GM06990 (cell line): ENCODE data around the gene TTC17.
"Not testable (repeated sequence)": the region's sequence is repeated elsewhere in the genome, so short reads cannot be mapped to it uniquely, and the experiment has no call there.

Source experiments
- DNase-seq: peaks from one replicate; pipeline ENCODE4 v3.0.0-alpha.2; 2011; ENCODE audit not compliant: insufficient read length; ENCODE audit errors: extremely low read depth
- H3K27me3 ChIP-seq: replicated peaks from 2 replicates; pipeline ENCODE4 v1.6.0; 2011; ENCODE audit warnings: low read length; ENCODE audit not compliant: control insufficient read depth, insufficient read depth
- H3K36me3 ChIP-seq: 2 replicates; pipeline ENCODE4 v1.5.1; 2011; ENCODE audit warnings: low read length; ENCODE audit not compliant: control insufficient read depth, insufficient read depth
- H3K4me3 ChIP-seq: replicated peaks from 2 replicates; pipeline ENCODE4 v1.5.1; 2011; ENCODE audit warnings: low read depth, mild to moderate bottlenecking, control low read depth, low read length
- TF ChIP-seq, protein P1 (sequence below): IDR thresholded peaks from 2 replicates; pipeline ENCODE4 v1.5.1; 2011; ENCODE audit warnings: low read length, control low read depth, mild to moderate bottlenecking, inconsistent platforms; ENCODE audit not compliant: insufficient read depth, poor library complexity, severe bottlenecking

TTC17 gene

DNA sequence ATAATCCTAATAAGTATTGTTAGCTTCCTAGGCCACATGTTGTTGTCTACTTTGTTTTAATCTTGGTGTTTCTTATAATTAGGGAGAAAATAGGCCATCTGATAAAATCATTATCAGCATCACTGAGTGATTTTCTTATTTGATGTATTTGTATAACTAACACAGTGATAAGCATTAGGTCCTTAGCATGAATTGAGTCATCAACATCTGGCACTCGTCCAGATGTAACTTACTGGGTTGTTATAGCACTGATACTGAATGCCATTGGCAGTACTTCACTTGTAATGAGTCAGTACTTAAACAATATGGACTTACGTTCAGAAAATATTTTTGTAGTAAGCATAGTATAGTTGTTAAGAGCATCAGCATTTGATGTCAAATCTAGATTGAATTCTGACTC is 30.7 kb upstream of the TTC17 start:
- DNase-seq: no peak
- TF ChIP-seq, protein P1, sequence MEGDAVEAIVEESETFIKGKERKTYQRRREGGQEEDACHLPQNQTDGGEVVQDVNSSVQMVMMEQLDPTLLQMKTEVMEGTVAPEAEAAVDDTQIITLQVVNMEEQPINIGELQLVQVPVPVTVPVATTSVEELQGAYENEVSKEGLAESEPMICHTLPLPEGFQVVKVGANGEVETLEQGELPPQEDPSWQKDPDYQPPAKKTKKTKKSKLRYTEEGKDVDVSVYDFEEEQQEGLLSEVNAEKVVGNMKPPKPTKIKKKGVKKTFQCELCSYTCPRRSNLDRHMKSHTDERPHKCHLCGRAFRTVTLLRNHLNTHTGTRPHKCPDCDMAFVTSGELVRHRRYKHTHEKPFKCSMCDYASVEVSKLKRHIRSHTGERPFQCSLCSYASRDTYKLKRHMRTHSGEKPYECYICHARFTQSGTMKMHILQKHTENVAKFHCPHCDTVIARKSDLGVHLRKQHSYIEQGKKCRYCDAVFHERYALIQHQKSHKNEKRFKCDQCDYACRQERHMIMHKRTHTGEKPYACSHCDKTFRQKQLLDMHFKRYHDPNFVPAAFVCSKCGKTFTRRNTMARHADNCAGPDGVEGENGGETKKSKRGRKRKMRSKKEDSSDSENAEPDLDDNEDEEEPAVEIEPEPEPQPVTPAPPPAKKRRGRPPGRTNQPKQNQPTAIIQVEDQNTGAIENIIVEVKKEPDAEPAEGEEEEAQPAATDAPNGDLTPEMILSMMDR: no peak
- H3K27me3 ChIP-seq: no peaks in the 10 kb centered on the region
- H3K36me3 ChIP-seq: peaks cover 19% of the 10 kb centered on the region
- H3K4me3 ChIP-seq: no peak overlapping the region

DNA sequence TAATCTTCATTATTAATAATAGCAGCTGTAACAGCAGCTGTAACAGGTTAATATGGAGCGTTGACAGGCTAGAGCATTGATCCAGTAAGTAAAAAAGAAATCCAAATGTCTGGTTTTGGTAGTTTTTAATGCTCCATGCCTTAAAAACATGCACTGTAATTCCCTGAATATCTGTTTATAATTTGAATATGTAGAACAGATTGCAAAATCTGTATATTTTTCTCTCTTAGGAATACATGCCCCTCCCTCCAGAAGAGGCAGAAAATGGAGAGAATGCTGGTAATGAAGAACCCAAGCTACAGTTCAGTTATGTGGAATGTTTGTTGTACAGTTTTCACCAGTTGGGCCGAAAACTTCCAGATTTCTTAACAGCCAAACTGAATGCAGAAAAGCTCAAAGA is 30.2 kb upstream of the TTC17 start:
- no peak overlapping the region for H3K4me3 ChIP-seq
- no peaks in the 10 kb centered on the region for H3K27me3 ChIP-seq
- H3K36me3 ChIP-seq: peaks cover 17% of the 10 kb centered on the region
- TF ChIP-seq, protein P1: no peak
- no peak for DNase-seq

DNA sequence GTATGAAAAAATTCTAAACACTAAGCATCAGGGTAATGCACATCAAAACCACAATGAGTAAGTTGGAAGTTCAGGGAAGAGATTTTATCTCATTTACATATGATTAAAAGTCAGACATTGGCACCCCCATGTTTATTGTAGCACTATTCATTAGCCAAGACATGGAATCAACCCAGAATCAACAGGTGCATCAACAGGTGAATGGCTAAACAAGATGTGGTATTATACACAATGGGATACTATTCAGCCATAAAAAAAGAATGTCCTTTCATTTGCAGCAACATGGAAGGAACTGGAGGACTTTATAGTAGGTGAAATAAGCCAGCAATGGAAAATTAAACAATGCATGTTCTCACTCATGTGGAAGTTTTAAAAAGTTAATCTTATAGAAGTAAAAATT is 17.6 kb upstream of the TTC17 start:
- DNase-seq: no peak
- H3K27me3 ChIP-seq: no peaks in the 10 kb centered on the region
- H3K4me3 ChIP-seq: no peak overlapping the region
- TF ChIP-seq, protein P1: no peak
- H3K36me3 ChIP-seq: peaks cover 4% of the 10 kb centered on the region

DNA sequence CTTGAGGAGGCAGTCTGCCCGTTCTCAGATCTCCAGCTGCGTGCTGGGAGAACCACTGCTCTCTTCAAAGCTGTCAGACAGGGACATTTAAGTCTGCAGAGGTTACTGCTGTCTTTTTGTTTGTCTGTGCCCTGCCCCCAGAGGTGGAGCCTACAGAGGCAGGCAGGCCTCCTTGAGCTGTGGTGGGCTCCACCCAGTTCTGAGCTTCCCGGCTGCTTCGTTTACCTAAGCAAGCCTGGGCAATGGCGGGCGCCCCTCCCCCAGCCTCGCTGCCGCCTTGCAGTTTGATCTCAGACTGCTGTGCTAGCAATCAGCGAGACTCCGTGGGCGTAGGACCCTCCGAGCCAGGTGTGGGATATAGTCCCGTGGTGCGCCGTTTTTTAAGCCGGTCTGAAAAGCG is 7.3 kb upstream of the TTC17 start:
- H3K4me3 ChIP-seq, H3K36me3 ChIP-seq, DNase-seq, H3K27me3 ChIP-seq: not testable (repeated sequence)

DNA sequence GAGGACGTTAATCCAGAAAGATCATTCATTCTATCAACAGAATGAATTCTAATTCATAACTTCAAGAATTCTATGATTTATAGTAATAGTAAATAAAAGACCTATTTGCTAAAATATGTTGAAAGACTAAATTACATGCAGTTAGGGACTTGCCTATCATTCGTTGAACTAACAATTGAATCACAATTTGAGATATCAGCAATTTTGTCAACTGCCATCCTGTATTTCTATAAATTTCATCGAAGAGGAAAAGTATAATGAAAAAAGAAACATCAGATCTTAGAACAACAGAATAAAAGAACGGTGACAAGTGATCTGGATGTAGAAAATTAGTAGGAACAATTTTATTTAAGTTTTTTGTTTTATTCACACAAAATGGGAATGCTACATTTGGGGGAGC is 4.4 kb upstream of the TTC17 start:
- Histone ChIP-seq H3K4me3 (no peak overlapping the region), H3K27me3 (no peaks in the 10 kb centered on the region)
- TF ChIP-seq, protein P1: no peak

DNA sequence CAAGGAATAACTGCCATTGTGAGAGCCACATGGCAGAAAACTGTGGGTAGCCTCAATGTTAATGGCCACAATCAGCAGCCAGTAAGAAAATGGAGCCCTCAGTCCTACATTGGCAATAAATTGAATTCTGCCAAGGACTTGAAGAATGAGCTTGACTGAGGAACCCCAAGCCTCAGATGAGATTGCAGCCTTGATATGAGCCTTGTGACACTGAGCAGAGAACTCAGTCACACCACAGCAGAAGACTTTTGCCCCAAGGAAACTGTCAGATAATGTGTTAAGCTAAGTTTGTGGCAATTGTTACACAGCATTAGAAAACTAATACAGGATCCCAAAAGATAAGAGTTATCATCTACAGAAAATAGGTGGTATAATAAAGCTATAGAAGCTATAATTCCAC is 2.4 kb upstream of the TTC17 start:
- no peaks in the 10 kb centered on the region; the same call in 1 of the 2 replicates for H3K36me3 ChIP-seq
- TF ChIP-seq, protein P1: no peak

More for the DNA sequence above, 4.4 kb upstream of the TTC17 start:
- no peaks in the 10 kb centered on the region for H3K36me3 ChIP-seq
- no peak for DNase-seq

More for the DNA sequence above, 2.4 kb upstream of the TTC17 start:
- H3K27me3 ChIP-seq: no peaks in the 10 kb centered on the region
- no peak for DNase-seq
- no peak overlapping the region for H3K4me3 ChIP-seq
